Nephron (organoid): ENCODE results near the gene MYH3.

ENCODE experiments used
- H3K27ac Mint-ChIP-seq, 3 experiments: 2 replicates each; pipeline ENCODE4 v1.8.0; 2020; ENCODE audit warnings: mixed read lengths in 3 of 3, mild to moderate bottlenecking in 2 of 3, moderate library complexity in 1 of 3
- H3K27me3 Mint-ChIP-seq: 2 replicates; pipeline ENCODE4 v1.8.0; 2021; ENCODE audit warnings: low read depth, mild to moderate bottlenecking, moderate library complexity, mixed read lengths
- H3K36me3 Mint-ChIP-seq: 2 replicates; pipeline ENCODE4 v1.8.0; 2020; ENCODE audit warnings: low read depth, mixed read lengths
- H3K4me1 Mint-ChIP-seq: 2 replicates; pipeline ENCODE4 v1.8.0; 2020; ENCODE audit warnings: mixed read lengths
- H3K4me3 Mint-ChIP-seq, 3 experiments: 2 replicates each; pipeline ENCODE4 v1.8.0; 2020; ENCODE audit warnings: mild to moderate bottlenecking in 3 of 3, mixed read lengths in 3 of 3, moderate library complexity in 2 of 3
- H3K9me3 Mint-ChIP-seq: 2 replicates; pipeline ENCODE4 v1.8.0; 2020; ENCODE audit warnings: mixed read lengths
- CTCF ChIP-seq, 3 experiments: fragments of 200-600 bp; sonication (generic); IDR thresholded peaks; one replicate each; pipeline ENCODE4 v1.5.0; 2021; ENCODE audit warnings: antibody characterized with exemption in 3 of 3; ENCODE audit not compliant: unreplicated experiment in 3 of 3

The MYH3 gene

GRCh38 chr17:10617120-10617505, 40.0 kb downstream of the MYH3 start:
- H3K36me3 Mint-ChIP-seq: no peaks in the 10 kb centered on the region

GRCh38 chr17:10616502-10617119, 40.5 kb downstream of the MYH3 start:
- Mint-ChIP-seq H3K4me1 (peaks cover 39% of the 10 kb centered on the region), H3K9me3 (no peaks in the 10 kb centered on the region), H3K36me3 (no peaks in the 10 kb centered on the region), H3K4me3 (no peak overlapping the region), H3K27ac (no peak overlapping the region), H3K27me3 (no peaks in the 10 kb centered on the region)
- peak; percentile 94 to 98 (median 97) for TF ChIP-seq CTCF (IDR thresholded peaks at IDR 0.05; ENCODE audit: unreplicated experiment in 3 of 3)

More at GRCh38 chr17:10617120-10617505, 40.0 kb downstream of the MYH3 start:
- H3K27me3 Mint-ChIP-seq: no peaks in the 10 kb centered on the region
- no peaks in the 10 kb centered on the region for H3K9me3 Mint-ChIP-seq
- H3K4me3 Mint-ChIP-seq: no peak overlapping the region
- no peak for TF ChIP-seq CTCF (IDR thresholded peaks at IDR 0.05; ENCODE audit: unreplicated experiment in 3 of 3)
- H3K4me1 Mint-ChIP-seq: peaks cover 44% of the 10 kb centered on the region
- no peak overlapping the region for H3K27ac Mint-ChIP-seq

DNA sequence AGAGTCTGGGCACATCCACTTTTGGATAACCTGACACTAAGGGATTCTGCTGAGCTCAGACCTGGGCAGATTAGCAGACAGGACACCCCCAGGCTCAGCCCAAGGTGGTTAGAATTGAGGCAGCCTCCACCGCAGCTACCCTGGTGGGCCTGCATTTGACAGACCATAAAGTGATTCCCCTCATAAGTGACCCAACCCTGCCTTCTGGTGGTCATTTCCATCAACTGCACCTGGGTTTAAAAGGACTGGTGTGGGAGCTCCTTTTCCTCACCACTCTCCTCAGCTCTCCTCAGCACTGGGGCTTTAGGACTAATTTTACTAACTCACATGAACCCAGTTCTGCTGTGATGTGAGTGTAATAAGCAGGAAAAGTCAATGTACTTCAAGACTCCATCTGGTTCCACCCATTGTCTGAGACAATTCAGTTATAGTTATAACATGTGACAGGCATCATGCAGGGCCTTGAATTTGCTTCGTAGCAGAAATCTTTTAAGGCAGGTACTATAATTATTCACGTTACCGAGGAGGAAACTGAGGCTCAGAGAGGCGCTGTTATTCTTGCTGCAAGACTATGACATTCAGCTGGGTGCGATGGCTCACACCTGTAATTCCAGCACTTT, 42.5 kb downstream of the MYH3 start:
- Mint-ChIP-seq H3K4me3 (no peak overlapping the region), H3K4me1 (peaks cover 44% of the 10 kb centered on the region), H3K9me3 (peaks cover 3% of the 10 kb centered on the region), H3K27me3 (no peaks in the 10 kb centered on the region), H3K27ac (peak overlapping the region in 1 of 3 experiments; percentile 29), H3K36me3 (no peaks in the 10 kb centered on the region)
- TF ChIP-seq CTCF (IDR thresholded peaks at IDR 0.05; ENCODE audit: unreplicated experiment in 3 of 3): peak; percentile 83 to 93 (median 87)

DNA sequence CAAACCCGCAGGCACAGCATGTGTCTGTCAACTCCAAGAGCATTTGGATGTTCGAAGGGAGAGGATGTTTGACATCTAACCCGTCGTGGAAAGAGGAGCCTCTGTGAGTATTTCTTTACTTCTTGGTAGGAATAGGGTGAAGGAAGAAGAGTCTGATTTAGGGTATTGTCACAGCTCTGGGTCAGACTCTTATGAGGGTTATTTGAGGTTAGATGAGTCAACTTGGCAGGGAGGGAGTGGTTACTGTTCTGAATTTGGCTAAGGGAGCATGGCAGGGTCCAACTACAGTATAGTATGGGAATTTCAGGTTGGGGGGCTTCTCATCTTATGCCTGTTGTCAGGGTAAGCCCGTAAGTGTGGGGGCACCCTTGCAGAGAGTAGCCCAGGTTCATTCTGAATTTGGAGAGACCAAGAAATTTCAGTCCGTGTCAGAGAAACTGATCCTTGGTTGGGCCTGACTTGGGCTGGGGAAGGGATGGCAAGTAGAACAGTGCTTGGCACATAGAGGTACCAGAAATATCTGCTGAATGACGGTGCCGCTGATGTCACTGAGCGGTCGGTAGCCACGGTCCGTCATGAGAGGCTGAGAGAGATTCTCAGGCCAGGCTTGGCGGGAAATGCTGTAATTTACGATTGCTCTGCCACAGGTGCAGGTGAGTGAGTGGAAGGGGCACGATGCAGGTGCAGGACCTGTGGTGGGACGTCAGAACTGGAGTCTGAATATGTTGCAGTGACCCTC, 43.2 kb downstream of the MYH3 start:
- TF ChIP-seq CTCF (IDR thresholded peaks at IDR 0.05; ENCODE audit: unreplicated experiment in 3 of 3): no peak
- H3K4me1 Mint-ChIP-seq: peaks cover 44% of the 10 kb centered on the region
- H3K27me3 Mint-ChIP-seq: no peaks in the 10 kb centered on the region
- H3K27ac Mint-ChIP-seq: peak overlapping the region in 2 of 3 experiments; percentile 29 to 48
- no peaks in the 10 kb centered on the region for H3K36me3 Mint-ChIP-seq
- no peak overlapping the region for H3K4me3 Mint-ChIP-seq
- H3K9me3 Mint-ChIP-seq: peaks cover 3% of the 10 kb centered on the region

DNA sequence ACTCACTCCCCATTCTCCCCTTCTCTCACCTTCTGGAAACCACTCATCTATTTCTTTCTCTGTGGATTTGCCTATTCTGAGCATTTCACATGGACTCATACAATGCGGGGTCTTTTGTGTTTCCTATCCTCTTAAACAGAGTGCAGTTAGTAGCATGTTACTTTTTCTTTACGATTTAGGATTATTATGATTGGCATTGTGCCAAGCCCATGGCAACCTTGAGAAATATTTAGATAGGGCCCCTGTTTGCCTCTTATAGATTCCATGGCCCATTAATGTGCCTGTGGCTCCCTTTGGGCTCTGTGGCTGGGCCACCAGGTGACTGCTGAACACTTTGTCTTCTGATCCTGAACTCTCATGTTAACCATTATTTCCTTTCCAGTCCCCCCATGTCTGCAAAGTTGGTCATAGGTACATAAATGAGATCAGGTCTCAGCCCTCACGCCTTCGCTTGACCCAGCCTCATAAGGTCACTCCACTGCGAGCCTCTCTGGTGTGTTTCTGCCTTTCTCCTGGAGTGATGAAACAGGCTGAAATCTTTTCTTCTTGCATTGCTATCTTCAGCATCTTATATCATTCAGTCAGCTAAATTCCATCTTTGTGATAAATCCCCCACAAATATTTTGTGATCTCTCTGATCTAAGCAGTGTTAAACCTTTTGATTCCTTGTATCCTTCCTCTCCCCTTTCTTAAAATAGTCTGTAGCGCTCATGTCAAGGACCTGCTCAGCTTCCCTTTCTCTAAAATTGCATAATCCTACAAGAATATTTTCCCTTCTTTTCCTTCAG, 44.0 kb downstream of the MYH3 start:
- TF ChIP-seq CTCF (IDR thresholded peaks at IDR 0.05; ENCODE audit: unreplicated experiment in 3 of 3): no peak
- peak overlapping the region in 1 of 3 experiments; percentile 48 for H3K27ac Mint-ChIP-seq
- no peak overlapping the region for H3K4me3 Mint-ChIP-seq
- H3K9me3 Mint-ChIP-seq: peaks cover 3% of the 10 kb centered on the region
- no peaks in the 10 kb centered on the region for H3K27me3 Mint-ChIP-seq
- no peaks in the 10 kb centered on the region for H3K36me3 Mint-ChIP-seq
- H3K4me1 Mint-ChIP-seq: peaks cover 40% of the 10 kb centered on the region
